Kidney epithelial cell (primary cell): ENCODE results near the gene CDCP1. TPM values are rescaled to one million over a fixed set of nuclear protein-coding genes. Genes with fewer than 3 reads are reported as not detected.

Experiments used
- DNase-seq: peaks from one replicate; pipeline ENCODE4 v3.0.0-alpha.2; 2010; ENCODE audit warnings: low read depth
- H3K27me3 ChIP-seq: 2 replicates; pipeline ENCODE4 v1.6.0; 2011; ENCODE audit warnings: low read length; ENCODE audit not compliant: control insufficient read depth, insufficient read depth
- H3K36me3 ChIP-seq: 2 replicates; pipeline ENCODE4 v1.5.1; 2011; ENCODE audit warnings: low read length; ENCODE audit not compliant: control insufficient read depth, insufficient read depth
- H3K4me3 ChIP-seq: 2 replicates; pipeline ENCODE4 v1.5.1; 2011; ENCODE audit warnings: low read depth, mild to moderate bottlenecking, control low read depth, low read length
- total RNA-seq: library from RNA; depleted of rRNA; stranded (reverse); fragments of >200 nt; gene quantifications from 2 replicates; pipeline ENCODE4 v1.2.3, GENCODE V29; 2015
- TF ChIP-seq, protein P1 (sequence below): IDR thresholded peaks from 2 replicates; pipeline ENCODE4 v1.5.1; 2011; ENCODE audit warnings: mild to moderate bottlenecking, moderate library complexity, low read length, control low read depth, inconsistent platforms; ENCODE audit not compliant: insufficient read depth, poor library complexity, severe bottlenecking

Gene CDCP1
- total RNA-seq, 1 donor from 2014 or later = 82.0 TPM

DNA sequence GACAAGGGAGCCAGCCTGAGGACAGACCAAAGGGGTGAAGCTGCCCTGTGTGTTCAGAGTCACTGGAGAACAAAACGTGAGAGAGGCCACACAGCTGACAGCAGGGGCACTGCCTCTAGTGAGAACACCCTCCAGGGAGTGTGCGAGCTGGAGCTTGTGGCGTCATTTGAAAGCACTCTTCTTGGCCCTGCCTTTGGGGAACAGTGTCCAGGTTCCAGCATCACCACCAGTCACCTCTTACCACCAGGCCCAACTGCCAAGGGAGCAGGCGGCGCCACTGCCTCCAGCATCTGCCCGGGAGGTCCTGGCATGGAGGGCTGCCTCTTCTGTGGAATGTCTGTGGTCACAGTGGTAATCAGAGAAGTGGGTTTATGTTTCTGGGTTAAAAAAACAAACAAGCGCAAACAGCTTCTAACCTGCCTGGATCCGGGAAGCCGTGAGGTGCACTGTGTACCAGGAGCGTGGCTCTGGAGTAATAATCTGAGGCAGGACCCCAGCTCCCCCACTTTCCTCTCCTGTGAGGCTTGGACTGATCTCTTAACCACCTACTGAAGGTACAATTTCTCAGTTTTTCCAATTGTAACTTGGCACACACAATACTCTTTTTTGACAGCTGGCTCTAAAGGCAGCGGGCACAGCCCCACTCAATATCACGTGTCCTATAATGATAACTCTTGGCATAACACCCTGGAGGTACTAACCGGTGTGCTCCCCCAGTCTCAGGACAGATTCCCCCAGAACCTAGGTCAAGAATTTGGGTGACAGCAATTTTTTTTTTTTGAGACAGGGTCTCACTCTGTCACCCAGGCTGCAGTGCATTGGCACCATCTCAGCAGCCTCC is 32.2 kb upstream of the CDCP1 start:
- DNase-seq = peak; percentile 61
- no peak overlapping the region for H3K4me3 ChIP-seq
- TF ChIP-seq, protein P1, sequence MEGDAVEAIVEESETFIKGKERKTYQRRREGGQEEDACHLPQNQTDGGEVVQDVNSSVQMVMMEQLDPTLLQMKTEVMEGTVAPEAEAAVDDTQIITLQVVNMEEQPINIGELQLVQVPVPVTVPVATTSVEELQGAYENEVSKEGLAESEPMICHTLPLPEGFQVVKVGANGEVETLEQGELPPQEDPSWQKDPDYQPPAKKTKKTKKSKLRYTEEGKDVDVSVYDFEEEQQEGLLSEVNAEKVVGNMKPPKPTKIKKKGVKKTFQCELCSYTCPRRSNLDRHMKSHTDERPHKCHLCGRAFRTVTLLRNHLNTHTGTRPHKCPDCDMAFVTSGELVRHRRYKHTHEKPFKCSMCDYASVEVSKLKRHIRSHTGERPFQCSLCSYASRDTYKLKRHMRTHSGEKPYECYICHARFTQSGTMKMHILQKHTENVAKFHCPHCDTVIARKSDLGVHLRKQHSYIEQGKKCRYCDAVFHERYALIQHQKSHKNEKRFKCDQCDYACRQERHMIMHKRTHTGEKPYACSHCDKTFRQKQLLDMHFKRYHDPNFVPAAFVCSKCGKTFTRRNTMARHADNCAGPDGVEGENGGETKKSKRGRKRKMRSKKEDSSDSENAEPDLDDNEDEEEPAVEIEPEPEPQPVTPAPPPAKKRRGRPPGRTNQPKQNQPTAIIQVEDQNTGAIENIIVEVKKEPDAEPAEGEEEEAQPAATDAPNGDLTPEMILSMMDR = no peak
- H3K36me3 ChIP-seq = no peaks in the 10 kb centered on the region
- no peaks in the 10 kb centered on the region for H3K27me3 ChIP-seq

DNA sequence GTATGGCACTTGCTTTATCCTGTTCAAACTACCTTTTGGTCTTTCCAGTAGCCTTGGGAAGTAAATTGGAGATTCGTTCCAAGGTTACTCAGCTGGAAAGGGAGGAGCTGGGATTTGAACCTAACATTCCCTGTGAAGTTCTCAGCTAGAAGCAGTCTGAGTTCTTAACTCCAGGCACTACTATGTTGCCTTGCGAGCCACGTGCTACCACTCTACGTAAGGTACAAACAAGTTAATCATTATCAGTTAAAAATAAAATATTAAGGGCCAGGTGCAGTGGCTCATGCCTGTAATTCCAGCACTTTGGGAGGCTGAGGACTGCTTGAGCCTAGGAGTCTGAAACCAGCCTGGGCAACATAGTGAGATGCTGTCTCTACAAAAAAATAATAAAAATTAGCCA is 30.7 kb upstream of the CDCP1 start:
- TF ChIP-seq, protein P1 = no peak
- no peak overlapping the region for H3K4me3 ChIP-seq
- no peaks in the 10 kb centered on the region for H3K36me3 ChIP-seq
- no peaks in the 10 kb centered on the region for H3K27me3 ChIP-seq
- DNase-seq = no peak

DNA sequence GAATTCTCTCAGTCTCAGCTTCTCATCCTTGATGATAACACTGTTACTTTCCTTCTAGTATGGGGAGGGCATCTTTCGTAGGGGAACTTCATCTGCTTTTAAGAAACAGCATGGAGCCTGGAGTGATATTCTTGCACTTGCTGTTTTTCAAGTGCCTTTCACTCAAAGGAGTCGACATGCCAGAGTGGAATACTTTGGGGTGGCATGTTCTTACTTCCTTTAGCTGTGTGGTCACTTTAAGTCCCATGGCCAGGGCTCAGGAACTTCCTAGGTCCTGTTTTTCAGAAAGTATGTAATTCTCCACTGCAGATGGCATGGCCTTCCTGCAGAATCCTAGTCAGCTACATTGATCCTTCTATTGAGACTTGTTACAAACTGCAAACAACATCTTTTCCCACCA is 28.1 kb upstream of the CDCP1 start:
- TF ChIP-seq, protein P1 = no peak
- H3K4me3 ChIP-seq = no peak overlapping the region
- no peak for DNase-seq
- H3K36me3 ChIP-seq = no peaks in the 10 kb centered on the region
- no peaks in the 10 kb centered on the region for H3K27me3 ChIP-seq

DNA sequence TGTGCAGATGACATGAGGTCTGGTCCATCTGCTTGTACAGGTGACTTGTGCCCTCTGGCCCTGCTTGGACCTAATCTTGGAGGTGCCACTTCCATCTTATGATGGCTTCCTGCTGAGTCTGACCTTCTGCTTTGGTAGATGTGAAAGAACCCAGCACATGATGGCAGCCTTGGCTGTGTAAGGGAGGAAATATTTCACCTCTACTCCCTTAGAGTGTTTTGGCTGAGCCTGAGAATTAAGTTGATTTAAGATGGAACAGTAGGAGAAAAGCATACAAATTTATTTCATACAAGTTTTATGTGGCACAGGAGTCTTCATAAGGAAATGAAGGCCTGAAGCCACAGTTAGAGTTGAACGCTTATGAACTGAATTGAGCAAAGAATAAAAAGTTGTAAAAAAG is 27.6 kb upstream of the CDCP1 start:
- TF ChIP-seq, protein P1 = no peak
- H3K36me3 ChIP-seq = no peaks in the 10 kb centered on the region

DNA sequence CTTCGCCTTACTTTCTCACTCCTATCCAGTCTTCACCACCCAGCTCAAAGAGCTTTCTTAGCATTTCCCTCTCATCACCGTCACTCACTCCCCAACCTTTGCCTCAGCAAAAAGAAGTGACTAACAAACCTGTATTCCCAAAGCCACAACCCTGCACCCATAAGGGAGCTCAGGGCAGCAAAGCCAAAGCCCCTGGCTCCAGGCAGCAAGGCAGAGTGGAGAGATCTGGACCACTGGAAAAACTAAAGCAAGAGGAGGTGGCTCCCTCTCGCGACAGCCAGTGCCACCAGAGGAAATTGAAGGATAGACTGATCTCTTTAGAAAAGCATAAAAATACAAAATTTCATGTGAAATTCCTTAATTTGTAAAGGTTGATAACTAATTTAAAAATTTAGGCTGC is 25.1 kb upstream of the CDCP1 start:
- TF ChIP-seq, protein P1 = no peak
- Histone ChIP-seq H3K27me3 (no peaks in the 10 kb centered on the region), H3K4me3 (no peak overlapping the region), H3K36me3 (no peaks in the 10 kb centered on the region)
- no peak for DNase-seq

More for the DNA sequence above, 27.6 kb upstream of the CDCP1 start:
- no peak overlapping the region for H3K4me3 ChIP-seq
- no peaks in the 10 kb centered on the region for H3K27me3 ChIP-seq
- DNase-seq = no peak

DNA sequence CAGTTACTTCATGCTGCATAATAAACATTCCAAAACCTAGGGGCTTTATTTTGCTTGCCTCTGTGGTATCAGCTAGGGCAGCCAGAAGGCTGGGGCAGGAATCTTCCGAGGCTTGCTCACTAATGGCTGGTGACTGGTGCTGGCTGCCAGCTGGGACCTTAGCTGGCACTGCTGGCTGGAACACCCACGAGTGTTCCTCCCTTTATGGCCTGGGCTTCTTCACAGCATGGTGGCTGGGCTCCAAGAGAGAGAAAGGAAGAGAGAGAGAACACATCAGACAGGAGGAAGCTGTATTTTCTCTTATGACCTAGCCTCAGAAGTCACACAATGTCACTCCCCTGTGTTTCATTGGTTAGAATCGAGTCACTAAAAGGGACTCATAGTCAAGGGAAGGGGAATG is 23.9 kb upstream of the CDCP1 start:
- Histone ChIP-seq H3K4me3 (no peak overlapping the region), H3K36me3 (no peaks in the 10 kb centered on the region), H3K27me3 (no peaks in the 10 kb centered on the region)
- no peak for DNase-seq
- TF ChIP-seq, protein P1 = no peak
